ENCODE measurements around the gene C9orf152. TPM values are rescaled to one million over a fixed set of nuclear protein-coding genes. Genes with fewer than 3 reads are reported as not detected.

Gene C9orf152
- total and polyA plus RNA-seq, 10 of the 15 experiments (the other 5 are each of a cell fraction or from before 2014, with no cell fraction given): 0.04 TPM; not detected in 9

- no peak for FAIRE-seq
- no TSS peak for BruUV-seq (replicated peaks)
- in situ Hi-C loops (cut with MboI): loop anchor here (10.0 kb wide), 1 partner anchor 639 kb away; no protein-coding TSS in a partner anchor
Observed at GRCh38 chr9:110214090-110214489, 6.1 kb upstream of the C9orf152 start.

GRCh38 chr9:110213413-110214044, 5.6 kb upstream of the C9orf152 start:
- H4K20me1 ChIP-seq (ENCODE audit: control insufficient read depth, insufficient read depth): no peaks in the 10 kb centered on the region
- ATAC-seq (no peak), DNase-seq (ENCODE audit: low read depth, low spot score) (no peak), FAIRE-seq (no peak)
- H3K79me2 ChIP-seq (ENCODE audit: control insufficient read depth, insufficient read depth, low read length): no peaks in the 10 kb centered on the region
- H3K4me2 ChIP-seq (ENCODE audit: control insufficient read depth, insufficient read depth): no peak overlapping the region
- 81% methylated on average over 10 of the region's 10 CpGs for WGBS (ENCODE audit: insufficient coverage, insufficient replicate concordance, low lambda C conversion rate, missing lambda C conversion rate)
- BruUV-seq (replicated peaks): no TSS peak
- intact Hi-C loops (cut with micrococcal nuclease; ENCODE audit: unreplicated experiment): no loop called here
- H3K9me3 ChIP-seq (replicated peaks; ENCODE audit: control insufficient read depth, insufficient read depth, low read length): no peaks in the 10 kb centered on the region
- no peaks in the 10 kb centered on the region for H3K36me3 ChIP-seq (ENCODE audit: control insufficient read depth in 2 of 2, insufficient read depth in 2 of 2, low read length in 1 of 2)
- no peak overlapping the region for H2AFZ ChIP-seq (ENCODE audit: control insufficient read depth, low read depth, low read length)
- SMC1A ChIA-PET (ENCODE audit: uncharacterized antibody, unreplicated experiment): interaction anchor here (0.6 to 7.8 kb wide), 6 partner anchors 26 to 334 kb away, joined by 3 to 53 read pairs (median 3); no protein-coding TSS in a partner anchor
- no peaks in the 10 kb centered on the region for H3K4me1 ChIP-seq (ENCODE audit: control insufficient read depth, insufficient read depth, low read length)
- in situ Hi-C loops (cut with MboI): loop anchor here (10.0 kb wide), 1 partner anchor 639 kb away; no protein-coding TSS in a partner anchor
- H3K4me3 ChIP-seq: no peak overlapping the region
- no peak for TF ChIP-seq NR2F1 (conservative IDR thresholded peaks at IDR 0.05)
- H3K27ac ChIP-seq (ENCODE audit: control insufficient read depth, insufficient read depth): no peak overlapping the region
- RAD21 ChIA-PET (ENCODE audit: unreplicated experiment): no interaction called here
- POLR2A ChIA-PET: interaction anchor here (0.5 kb wide), 1 partner anchor 133 kb away, joined by 4 read pairs; no protein-coding TSS in a partner anchor
- H3K9ac ChIP-seq (ENCODE audit: control insufficient read depth, insufficient read depth, low read length): no peak overlapping the region
- CTCF ChIA-PET: interaction anchor here (1.5 to 8.8 kb wide), 3 partner anchors 9 to 309 kb away, joined by 4 to 114 read pairs (median 15); no protein-coding TSS in a partner anchor
- H3K27me3 ChIP-seq (replicated peaks in 1 of 2; ENCODE audit: control insufficient read depth in 2 of 2, insufficient read depth in 2 of 2, low read length in 1 of 2): no peaks in the 10 kb centered on the region

More at GRCh38 chr9:110214090-110214489, 6.1 kb upstream of the C9orf152 start:
- ChIA-PET POLR2A (interaction anchor here (0.5 kb wide), 1 partner anchor 133 kb away, joined by 4 read pairs; no protein-coding TSS in a partner anchor), CTCF (interaction anchor here (0.8 to 8.8 kb wide), 7 partner anchors 10 to 410 kb away, joined by 3 to 114 read pairs (median 4); no protein-coding TSS in a partner anchor), SMC1A (ENCODE audit: uncharacterized antibody, unreplicated experiment) (interaction anchor here (0.6 to 7.8 kb wide), 9 partner anchors 30 to 335 kb away, joined by 3 to 53 read pairs (median 3); no protein-coding TSS in a partner anchor), RAD21 (ENCODE audit: unreplicated experiment) (interaction anchor here (0.8 to 1.7 kb wide), 5 partner anchors 63 to 639 kb away, joined by 3 to 8 read pairs (median 3); no protein-coding TSS in a partner anchor)
- Histone ChIP-seq H3K9me3 (replicated peaks; ENCODE audit: control insufficient read depth, insufficient read depth, low read length) (no peaks in the 10 kb centered on the region), H3K4me1 (ENCODE audit: control insufficient read depth, insufficient read depth, low read length) (no peaks in the 10 kb centered on the region), H3K9ac (ENCODE audit: control insufficient read depth, insufficient read depth, low read length) (no peak overlapping the region), H3K27ac (ENCODE audit: control insufficient read depth, insufficient read depth) (no peak overlapping the region), H4K20me1 (ENCODE audit: control insufficient read depth, insufficient read depth) (no peaks in the 10 kb centered on the region), H3K36me3 (ENCODE audit: control insufficient read depth in 2 of 2, insufficient read depth in 2 of 2, low read length in 1 of 2) (no peaks in the 10 kb centered on the region), H3K27me3 (replicated peaks in 1 of 2; ENCODE audit: control insufficient read depth in 2 of 2, insufficient read depth in 2 of 2, low read length in 1 of 2) (no peaks in the 10 kb centered on the region), H2AFZ (ENCODE audit: control insufficient read depth, low read depth, low read length) (no peak overlapping the region), H3K4me2 (ENCODE audit: control insufficient read depth, insufficient read depth) (no peak overlapping the region), H3K4me3 (no peak overlapping the region), H3K79me2 (ENCODE audit: control insufficient read depth, insufficient read depth, low read length) (no peaks in the 10 kb centered on the region)
- WGBS (ENCODE audit: insufficient coverage, insufficient replicate concordance, low lambda C conversion rate, missing lambda C conversion rate): 40% methylated on average over 6 of the region's 6 CpGs
- ATAC-seq (no peak), DNase-seq (ENCODE audit: low read depth, low spot score) (no peak)
- no peak for TF ChIP-seq NR2C1 (IDR thresholded peaks at IDR 0.05)
- TF ChIP-seq NFYA (IDR thresholded peaks at IDR 0.05; ENCODE audit: borderline replicate concordance, low read depth, low read length): no peak
- no peak for TF ChIP-seq SIX5 (IDR thresholded peaks at IDR 0.05; ENCODE audit: low read depth, low read length, severe bottlenecking)
- TF ChIP-seq CREB1 (IDR thresholded peaks at IDR 0.05; ENCODE audit: low read depth): no peak
- TF ChIP-seq FOXM1 (IDR thresholded peaks at IDR 0.05; ENCODE audit: low read depth, low read length): no peak
- intact Hi-C loops (cut with micrococcal nuclease; ENCODE audit: unreplicated experiment): no loop called here

Measured in GM12878 (cell line).